Activated T-cell treated with anti-CD3 and anti-CD28 coated beads, Interleukin-2, amount 50 U/mL, for 24 hours (primary cell): ENCODE results near the gene SAGE1.
"Not testable (repeated sequence)": the region's sequence is repeated elsewhere in the genome, so short reads cannot be mapped to it uniquely, and the experiment has no call there.

Experiments
- DNase-seq: peaks from one replicate; pipeline ENCODE4 v3.0.0-alpha.2; 2020
- H3K27ac Mint-ChIP-seq: 2 replicates; pipeline ENCODE4 v1.8.0; 2020; ENCODE audit warnings: mild to moderate bottlenecking, mixed read lengths
- H3K27me3 Mint-ChIP-seq: 2 replicates; pipeline ENCODE4 v1.8.0; 2020; ENCODE audit warnings: mixed read lengths
- H3K36me3 Mint-ChIP-seq: 2 replicates; pipeline ENCODE4 v1.8.0; 2020; ENCODE audit warnings: low read depth, mixed read lengths
- H3K4me1 Mint-ChIP-seq: 2 replicates; pipeline ENCODE4 v1.8.0; 2020; ENCODE audit warnings: low read depth, mixed read lengths
- H3K4me3 Mint-ChIP-seq: 2 replicates; pipeline ENCODE4 v1.8.0; 2020; ENCODE audit warnings: mild to moderate bottlenecking, moderate library complexity, mixed read lengths
- H3K9me3 Mint-ChIP-seq: 2 replicates; pipeline ENCODE4 v1.8.0; 2020; ENCODE audit warnings: mixed read lengths

The SAGE1 gene

GRCh38 chrX:135893294-135893817, at the start of gene SAGE1, which contains the start of gene CT45A10:
Gene SAGE1, plus strand, starts transcription at chrX:135893716. Its CDS starts 2,527 bp downstream, at chrX:135896243.
Gene CT45A10, minus strand, starts transcription at chrX:135893444. Its CDS starts 8,100 bp downstream, at chrX:135885344.
- H3K27ac Mint-ChIP-seq: no peak within 1 kb of the TSS
- no peaks in the 10 kb centered on the region for H3K4me1 Mint-ChIP-seq
- H3K36me3 Mint-ChIP-seq: no peaks in the 10 kb centered on the region
- no peaks in the 10 kb centered on the region for H3K9me3 Mint-ChIP-seq
- no peak within 1 kb of the TSS for H3K4me3 Mint-ChIP-seq
- peaks cover 32% of the 10 kb centered on the region for H3K27me3 Mint-ChIP-seq
- DNase-seq: no peak

- H3K27me3 Mint-ChIP-seq, H3K36me3 Mint-ChIP-seq, H3K4me3 Mint-ChIP-seq, DNase-seq, H3K27ac Mint-ChIP-seq, H3K4me1 Mint-ChIP-seq, H3K9me3 Mint-ChIP-seq: not testable (repeated sequence)
These were observed 39.1 kb upstream of the SAGE1 start, which contains the start of gene CT45A8 for GRCh38 chrX:135854438-135854837. Gene CT45A8, minus strand, starts transcription at chrX:135854538. Its CDS starts 3,755 bp downstream, at chrX:135850783.

GRCh38 chrX:135871712-135872111, 21.8 kb upstream of the SAGE1 start, which contains the start of gene CT45A9:
Gene CT45A9, minus strand, starts transcription at chrX:135871812. Its CDS starts 3,751 bp downstream, at chrX:135868061.
- DNase-seq, H3K4me1 Mint-ChIP-seq, H3K4me3 Mint-ChIP-seq, H3K9me3 Mint-ChIP-seq, H3K27me3 Mint-ChIP-seq, H3K27ac Mint-ChIP-seq, H3K36me3 Mint-ChIP-seq: not testable (repeated sequence)

- not testable (repeated sequence) for H3K4me3 Mint-ChIP-seq, H3K27ac Mint-ChIP-seq, DNase-seq, H3K36me3 Mint-ChIP-seq, H3K9me3 Mint-ChIP-seq, H3K27me3 Mint-ChIP-seq, H3K4me1 Mint-ChIP-seq
These were observed 10.8 kb upstream of the SAGE1 start for GRCh38 chrX:135882741-135883140.

- H3K4me3 Mint-ChIP-seq, DNase-seq, H3K9me3 Mint-ChIP-seq: not testable (repeated sequence)
These were observed 5.3 kb upstream of the SAGE1 start for GRCh38 chrX:135888230-135888629.

GRCh38 chrX:135888976-135889375, 4.5 kb upstream of the SAGE1 start:
- DNase-seq: peak; percentile 46
- H3K27ac Mint-ChIP-seq, H3K9me3 Mint-ChIP-seq, H3K4me3 Mint-ChIP-seq, H3K4me1 Mint-ChIP-seq, H3K36me3 Mint-ChIP-seq: not testable (repeated sequence)
- H3K27me3 Mint-ChIP-seq: peaks cover 14% of the 10 kb centered on the region

More at GRCh38 chrX:135888230-135888629, 5.3 kb upstream of the SAGE1 start:
- peaks cover 14% of the 10 kb centered on the region for H3K27me3 Mint-ChIP-seq
- H3K4me1 Mint-ChIP-seq, H3K36me3 Mint-ChIP-seq, H3K27ac Mint-ChIP-seq: not testable (repeated sequence)

- H3K4me1 Mint-ChIP-seq: no peaks in the 10 kb centered on the region
- no peak overlapping the region for H3K27ac Mint-ChIP-seq
- peaks cover 20% of the 10 kb centered on the region for H3K27me3 Mint-ChIP-seq
- DNase-seq: no peak
- H3K9me3 Mint-ChIP-seq: no peaks in the 10 kb centered on the region
- no peak overlapping the region for H3K4me3 Mint-ChIP-seq
- H3K36me3 Mint-ChIP-seq: no peaks in the 10 kb centered on the region
These were observed 3.4 kb upstream of the SAGE1 start for GRCh38 chrX:135890087-135890585.

GRCh38 chrX:135892781-135893180, 735 bp upstream of the SAGE1 start:
- H3K36me3 Mint-ChIP-seq: no peaks in the 10 kb centered on the region
- H3K9me3 Mint-ChIP-seq: no peaks in the 10 kb centered on the region
- peaks cover 29% of the 10 kb centered on the region for H3K27me3 Mint-ChIP-seq
- no peaks in the 10 kb centered on the region for H3K4me1 Mint-ChIP-seq
- no peak overlapping the region for H3K27ac Mint-ChIP-seq
- DNase-seq: no peak
- H3K4me3 Mint-ChIP-seq: no peak overlapping the region

GRCh38 chrX:135910251-135910650, 16.7 kb downstream of the SAGE1 start:
- H3K27ac Mint-ChIP-seq: no peak overlapping the region

GRCh38 chrX:135914404-135914803, 20.9 kb downstream of the SAGE1 start:
- Mint-ChIP-seq H3K27me3 (peaks cover 68% of the 10 kb centered on the region), H3K4me3 (no peak overlapping the region), H3K4me1 (no peaks in the 10 kb centered on the region), H3K36me3 (no peaks in the 10 kb centered on the region), H3K9me3 (no peaks in the 10 kb centered on the region), H3K27ac (no peak overlapping the region)
- no peak for DNase-seq

More at GRCh38 chrX:135910251-135910650, 16.7 kb downstream of the SAGE1 start:
- Mint-ChIP-seq H3K27me3 (peaks cover 65% of the 10 kb centered on the region), H3K36me3 (no peaks in the 10 kb centered on the region), H3K4me3 (no peak overlapping the region), H3K9me3 (no peaks in the 10 kb centered on the region), H3K4me1 (no peaks in the 10 kb centered on the region)
- no peak for DNase-seq

GRCh38 chrX:135920516-135920915, 27.0 kb downstream of the SAGE1 start:
- not testable (repeated sequence) for H3K27ac Mint-ChIP-seq, H3K4me1 Mint-ChIP-seq, H3K4me3 Mint-ChIP-seq, H3K9me3 Mint-ChIP-seq, H3K36me3 Mint-ChIP-seq, DNase-seq
- peaks cover 46% of the 10 kb centered on the region for H3K27me3 Mint-ChIP-seq

GRCh38 chrX:135923353-135923752, 29.8 kb downstream of the SAGE1 start:
- no peaks in the 10 kb centered on the region for H3K4me1 Mint-ChIP-seq
- no peak overlapping the region for H3K27ac Mint-ChIP-seq
- no peak overlapping the region for H3K4me3 Mint-ChIP-seq
- H3K27me3 Mint-ChIP-seq: peaks cover 25% of the 10 kb centered on the region
- no peaks in the 10 kb centered on the region for H3K36me3 Mint-ChIP-seq
- no peaks in the 10 kb centered on the region for H3K9me3 Mint-ChIP-seq
- no peak for DNase-seq

- no peaks in the 10 kb centered on the region for H3K4me1 Mint-ChIP-seq
- H3K36me3 Mint-ChIP-seq: no peaks in the 10 kb centered on the region
- H3K4me3 Mint-ChIP-seq: no peak overlapping the region
- peaks cover 15% of the 10 kb centered on the region for H3K27me3 Mint-ChIP-seq
- H3K27ac Mint-ChIP-seq: no peak overlapping the region
- H3K9me3 Mint-ChIP-seq: no peaks in the 10 kb centered on the region
- no peak for DNase-seq
These were observed 34.4 kb downstream of the SAGE1 start for GRCh38 chrX:135927897-135928296.

GRCh38 chrX:135931644-135932487, 38.4 kb downstream of the SAGE1 start:
- no peaks in the 10 kb centered on the region for H3K36me3 Mint-ChIP-seq
- no peak overlapping the region for H3K4me3 Mint-ChIP-seq
- DNase-seq: peak; percentile 63
- no peak overlapping the region for H3K27ac Mint-ChIP-seq
- no peaks in the 10 kb centered on the region for H3K4me1 Mint-ChIP-seq
- H3K9me3 Mint-ChIP-seq: no peaks in the 10 kb centered on the region
- H3K27me3 Mint-ChIP-seq: peaks cover 14% of the 10 kb centered on the region

- Mint-ChIP-seq H3K9me3 (no peaks in the 10 kb centered on the region), H3K27ac (no peak overlapping the region), H3K36me3 (peaks cover 4% of the 10 kb centered on the region), H3K4me3 (no peak overlapping the region), H3K4me1 (no peaks in the 10 kb centered on the region), H3K27me3 (peaks cover 19% of the 10 kb centered on the region)
- DNase-seq: no peak
These were observed 51.0 kb downstream of the SAGE1 start for GRCh38 chrX:135944486-135944885.
